Measurements from ENCODE around the gene PIAS2. TPM values are rescaled to one million over a fixed set of nuclear protein-coding genes. Genes with fewer than 3 reads are reported as not detected.

PIAS2 gene
- total RNA-seq, 4 donors from 2014 or later, result 18.1 to 26.9 (median 25.4) TPM

- H3K9me3 ChIP-seq, result no peaks in the 10 kb centered on the region
- peak overlapping the region; percentile 79 to 91 (median 83) for H3K4me3 ChIP-seq
- no peak for TF ChIP-seq POLR2AphosphoS5 (IDR thresholded peaks at IDR 0.05)
- TF ChIP-seq POLR2A (IDR thresholded peaks at IDR 0.05; ENCODE audit: low read depth), result no peak
- no peak for TF ChIP-seq CTCF (IDR thresholded peaks at IDR 0.05)
- TF ChIP-seq EP300 (IDR thresholded peaks at IDR 0.05), result no peak
- 30% methylated on average over 33 of the region's 33 CpGs for WGBS
- peaks cover 27 to 46% (median 33%) of the 10 kb centered on the region in 4 donors for H3K4me1 ChIP-seq
- no peaks in the 10 kb centered on the region for H3K27me3 ChIP-seq
- H3K27ac ChIP-seq (replicated peaks in 1 of 4), result peak overlapping the region; percentile 90 to 94 (median 92)
- intact Hi-C loops (cut with DNase I), result loop anchor here (10.0 kb wide), 1 partner anchor 227 kb away; no protein-coding TSS in a partner anchor
- no peak for DNase-seq (ENCODE audit: extremely low spot score)
- H3K36me3 ChIP-seq, result no peaks in the 10 kb centered on the region
Observed at GRCh38 chr18:46917803-46918600, 695 bp upstream of the PIAS2 start.

GRCh38 chr18:46916551-46917107 lies 678 bp downstream of the PIAS2 start:
- Histone ChIP-seq H3K27ac (replicated peaks in 1 of 4) (peak overlapping the region; percentile 90 to 94 (median 92)), H3K4me1 (peaks cover 27 to 49% (median 33%) of the 10 kb centered on the region in 4 donors), H3K36me3 (no peaks in the 10 kb centered on the region), H3K4me3 (peak overlapping the region; percentile 79 to 91 (median 83)), H3K9me3 (no peaks in the 10 kb centered on the region), H3K27me3 (no peaks in the 10 kb centered on the region)
- intact Hi-C loops (cut with DNase I), result loop anchor here (10.0 kb wide), 1 partner anchor 228 kb away; no protein-coding TSS in a partner anchor
- TF ChIP-seq EP300 (IDR thresholded peaks at IDR 0.05), result no peak
- no peak for TF ChIP-seq POLR2A (IDR thresholded peaks at IDR 0.05; ENCODE audit: low read depth)
- no peak for TF ChIP-seq CTCF (IDR thresholded peaks at IDR 0.05)
- no peak for TF ChIP-seq POLR2AphosphoS5 (IDR thresholded peaks at IDR 0.05)
- no peak for DNase-seq (ENCODE audit: extremely low spot score)
- WGBS, result under 1% methylated on average over 12 of the region's 21 CpGs

GRCh38 chr18:46915800-46916550 lies 1.3 kb downstream of the PIAS2 start:
- TF ChIP-seq POLR2AphosphoS5 (IDR thresholded peaks at IDR 0.05) (no peak), EP300 (IDR thresholded peaks at IDR 0.05) (no peak)

GRCh38 chr18:46910856-46911255 lies 6.5 kb downstream of the PIAS2 start:
- no peak overlapping the region for H3K27ac ChIP-seq (replicated peaks in 1 of 4)
- 91% methylated on average over 3 of the region's 3 CpGs for WGBS
- no peaks in the 10 kb centered on the region for H3K36me3 ChIP-seq
- H3K9me3 ChIP-seq, result no peaks in the 10 kb centered on the region
- H3K27me3 ChIP-seq, result no peaks in the 10 kb centered on the region
- no peak for TF ChIP-seq EP300 (IDR thresholded peaks at IDR 0.05)
- TF ChIP-seq POLR2A (IDR thresholded peaks at IDR 0.05; ENCODE audit: low read depth), result no peak
- no peak for TF ChIP-seq CTCF (IDR thresholded peaks at IDR 0.05)
- TF ChIP-seq POLR2AphosphoS5 (IDR thresholded peaks at IDR 0.05), result no peak
- H3K4me1 ChIP-seq, result peaks cover 14 to 28% (median 18%) of the 10 kb centered on the region in 4 donors
- no peak for DNase-seq (ENCODE audit: extremely low spot score)
- no peak overlapping the region for H3K4me3 ChIP-seq
- intact Hi-C loops (cut with DNase I), result loop anchor here (10.0 kb wide), 1 partner anchor 234 kb away; no protein-coding TSS in a partner anchor

More at GRCh38 chr18:46915800-46916550, 1.3 kb downstream of the PIAS2 start:
- intact Hi-C loops (cut with DNase I), result loop anchor here (10.0 kb wide), 1 partner anchor 229 kb away; no protein-coding TSS in a partner anchor
- no peak for DNase-seq (ENCODE audit: extremely low spot score)
- peaks cover 27 to 49% (median 33%) of the 10 kb centered on the region in 4 donors for H3K4me1 ChIP-seq
- H3K27ac ChIP-seq (replicated peaks in 1 of 4), result peak overlapping the region; percentile 90 to 94 (median 92)
- WGBS, result 22% methylated on average over 12 of the region's 12 CpGs
- peak overlapping the region; percentile 79 to 91 (median 83) for H3K4me3 ChIP-seq
- no peaks in the 10 kb centered on the region for H3K27me3 ChIP-seq
- H3K36me3 ChIP-seq, result no peaks in the 10 kb centered on the region
- H3K9me3 ChIP-seq, result no peaks in the 10 kb centered on the region
